ENCODE data around the gene HOXA6. TPM values are rescaled to one million over a fixed set of nuclear protein-coding genes. Genes with fewer than 3 reads are reported as not detected.
A peak's percentile ranks its signal among the peaks of the same experiment; 100 is the strongest.

Gene HOXA6
- total RNA-seq: 1 to 10 TPM in 1 of 4 donors, under 1 TPM in 1, not detected in 2; 0.26 to 1.3 TPM

DNA sequence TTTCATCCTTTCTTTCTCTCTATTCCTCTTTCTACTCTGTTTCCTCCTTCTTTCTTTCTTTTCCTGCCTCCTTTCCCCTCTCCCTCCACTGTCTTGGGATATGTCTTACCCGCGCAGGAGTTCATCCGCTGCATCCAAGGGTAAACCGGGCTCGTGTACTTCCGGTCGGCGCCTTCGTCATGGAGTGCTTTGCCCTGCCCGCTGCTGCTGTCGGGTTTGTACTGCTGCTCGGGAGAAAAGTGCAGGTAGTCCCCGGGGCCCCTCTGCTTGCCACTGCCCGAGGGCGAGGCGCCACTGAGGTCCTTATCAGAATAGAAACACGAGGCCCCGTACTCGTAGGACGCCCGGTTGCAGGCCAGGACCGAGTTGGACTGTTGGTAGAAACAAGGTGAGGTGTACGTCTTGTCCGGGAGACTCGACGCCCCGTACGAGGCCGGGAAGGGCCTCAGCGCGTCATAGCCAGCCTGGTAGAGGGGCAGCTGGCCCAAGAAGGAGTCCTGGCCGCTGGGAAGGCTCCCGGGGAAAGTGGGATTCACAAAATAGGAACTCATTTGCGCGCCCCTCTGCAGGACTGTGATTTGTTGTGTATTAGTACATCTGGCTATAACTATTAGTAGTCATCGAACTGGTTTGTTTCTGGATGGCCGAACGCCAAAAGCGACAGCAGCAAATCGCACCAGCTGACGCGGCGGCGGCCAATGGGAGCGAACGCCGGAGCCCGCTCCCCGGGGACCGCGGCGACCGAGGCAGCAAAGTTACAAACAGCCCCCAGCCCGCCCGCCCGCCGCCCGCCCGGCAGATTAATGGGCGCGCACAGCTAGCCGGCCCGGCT lies at the start of gene HOXA6:
TSS of gene HOXA6 (minus strand) at position 576 of the 832 bp plus-strand sequence. CDS start at position 551, 25 bp downstream.
- Histone ChIP-seq H3K36me3 (no peaks in the 10 kb centered on the region), H3K27me3 (peaks cover 4 to 100% (median 18%) of the 10 kb centered on the region in 4 donors), H3K4me3 (peak within 1 kb of the TSS; percentile 35 to 66 (median 50)), H3K4me1 (peaks cover 22 to 72% (median 23%) of the 10 kb centered on the region in 3 donors), H3K9me3 (no peaks in the 10 kb centered on the region), H3K27ac (peak within 1 kb of the TSS; percentile 19 to 76 (median 42))
- no peak for DNase-seq
- intact Hi-C loops (cut with DNase I): no loop called here
- WGBS, 2 donors: 51 to 53% methylated on average over 18 to 20 of the region's 63 CpGs
- TF ChIP-seq POLR2A (IDR thresholded peaks at IDR 0.05): no peak
- TF ChIP-seq, protein P1, sequence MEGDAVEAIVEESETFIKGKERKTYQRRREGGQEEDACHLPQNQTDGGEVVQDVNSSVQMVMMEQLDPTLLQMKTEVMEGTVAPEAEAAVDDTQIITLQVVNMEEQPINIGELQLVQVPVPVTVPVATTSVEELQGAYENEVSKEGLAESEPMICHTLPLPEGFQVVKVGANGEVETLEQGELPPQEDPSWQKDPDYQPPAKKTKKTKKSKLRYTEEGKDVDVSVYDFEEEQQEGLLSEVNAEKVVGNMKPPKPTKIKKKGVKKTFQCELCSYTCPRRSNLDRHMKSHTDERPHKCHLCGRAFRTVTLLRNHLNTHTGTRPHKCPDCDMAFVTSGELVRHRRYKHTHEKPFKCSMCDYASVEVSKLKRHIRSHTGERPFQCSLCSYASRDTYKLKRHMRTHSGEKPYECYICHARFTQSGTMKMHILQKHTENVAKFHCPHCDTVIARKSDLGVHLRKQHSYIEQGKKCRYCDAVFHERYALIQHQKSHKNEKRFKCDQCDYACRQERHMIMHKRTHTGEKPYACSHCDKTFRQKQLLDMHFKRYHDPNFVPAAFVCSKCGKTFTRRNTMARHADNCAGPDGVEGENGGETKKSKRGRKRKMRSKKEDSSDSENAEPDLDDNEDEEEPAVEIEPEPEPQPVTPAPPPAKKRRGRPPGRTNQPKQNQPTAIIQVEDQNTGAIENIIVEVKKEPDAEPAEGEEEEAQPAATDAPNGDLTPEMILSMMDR (IDR thresholded peaks at IDR 0.05): no peak

DNA sequence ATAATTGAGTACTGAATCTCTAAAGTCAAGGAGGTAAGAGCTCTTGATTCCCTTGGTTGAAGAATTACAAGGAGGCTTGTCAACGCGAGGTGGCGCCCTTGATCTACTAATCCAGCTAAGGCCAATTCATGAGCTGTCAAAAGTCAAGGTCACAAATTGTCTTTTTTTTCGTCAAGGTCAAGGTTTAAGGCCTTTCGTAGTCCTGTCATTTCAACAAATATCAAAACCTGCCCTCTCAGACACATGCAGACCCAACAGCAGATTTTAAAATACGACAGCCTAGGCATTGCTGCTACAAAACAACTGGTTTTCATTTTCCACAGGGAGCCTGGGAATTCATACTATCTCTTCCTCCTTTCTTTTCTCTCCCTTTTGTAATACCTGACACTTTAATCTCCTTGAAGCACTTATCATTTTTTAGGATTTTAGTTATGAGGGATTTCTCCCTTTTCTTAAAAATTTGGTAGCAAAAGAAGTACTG lies 48.8 kb upstream of the HOXA6 start:
- peaks cover 41 to 100% (median 70%) of the 10 kb centered on the region in 4 donors for H3K27me3 ChIP-seq
- H3K27ac ChIP-seq: no peak overlapping the region
- TF ChIP-seq, protein P1 (IDR thresholded peaks at IDR 0.05): peak; percentile 51 to 80 (median 70)
- no peak for TF ChIP-seq POLR2A (IDR thresholded peaks at IDR 0.05)
- DNase-seq: no peak
- H3K36me3 ChIP-seq: no peaks in the 10 kb centered on the region
- H3K4me3 ChIP-seq: no peak overlapping the region
- WGBS, 2 donors: 1 to 2% methylated on average over 6 of the region's 6 CpGs
- intact Hi-C loops (cut with DNase I): loop anchor here (10.0 kb wide), 1 partner anchor 818 kb away; no protein-coding TSS in a partner anchor
- peaks cover 30 to 58% (median 44%) of the 10 kb centered on the region in 3 donors for H3K4me1 ChIP-seq
- H3K9me3 ChIP-seq: no peaks in the 10 kb centered on the region

DNA sequence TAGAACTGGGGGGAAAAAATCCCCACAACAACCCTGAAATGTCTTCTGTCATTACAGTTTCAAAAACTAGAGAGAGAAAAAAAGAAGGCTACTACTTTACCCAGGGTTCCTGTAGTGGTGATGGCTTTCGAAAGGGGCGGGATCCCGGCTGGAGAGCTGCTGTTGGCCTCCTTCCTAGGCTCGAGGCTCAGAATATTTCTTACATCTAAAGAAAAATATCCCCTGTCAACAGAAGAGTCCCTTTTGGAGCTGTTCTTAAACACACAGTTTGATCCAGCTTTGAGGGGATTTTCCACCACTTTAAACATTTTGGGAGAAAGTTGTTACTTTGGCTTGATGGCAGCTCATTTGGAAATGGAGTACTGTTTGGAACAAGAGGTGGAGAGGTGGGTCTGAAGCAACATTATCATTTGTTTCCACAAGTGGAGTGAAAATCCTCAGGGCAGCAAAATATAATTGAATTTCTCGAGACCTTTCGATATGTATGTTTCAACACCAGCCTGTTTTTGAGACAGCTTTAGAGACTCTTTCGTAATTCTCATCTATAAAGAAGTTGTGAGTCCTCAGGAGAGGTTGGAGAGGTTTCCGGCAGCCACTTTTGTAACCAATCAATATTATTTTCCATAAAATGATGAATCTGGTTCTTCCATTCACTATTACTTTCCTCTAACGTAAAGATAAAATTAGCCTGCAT lies 47.3 kb upstream of the HOXA6 start:
- 39 to 41% methylated on average over 9 of the region's 9 CpGs for whole genome bisulfite sequencing, 2 donors
- Histone ChIP-seq H3K4me3 (no peak overlapping the region), H3K9me3 (no peaks in the 10 kb centered on the region), H3K4me1 (peaks cover 18 to 43% (median 30%) of the 10 kb centered on the region in 3 donors), H3K36me3 (no peaks in the 10 kb centered on the region), H3K27me3 (peaks cover 39 to 100% (median 73%) of the 10 kb centered on the region in 4 donors), H3K27ac (no peak overlapping the region)
- no peak for DNase-seq
- TF ChIP-seq, protein P1 (IDR thresholded peaks at IDR 0.05): no peak
- TF ChIP-seq POLR2A (IDR thresholded peaks at IDR 0.05): no peak
- intact Hi-C loops (cut with DNase I): loop anchor here (10.0 kb wide), 1 partner anchor 820 kb away; no protein-coding TSS in a partner anchor

DNA sequence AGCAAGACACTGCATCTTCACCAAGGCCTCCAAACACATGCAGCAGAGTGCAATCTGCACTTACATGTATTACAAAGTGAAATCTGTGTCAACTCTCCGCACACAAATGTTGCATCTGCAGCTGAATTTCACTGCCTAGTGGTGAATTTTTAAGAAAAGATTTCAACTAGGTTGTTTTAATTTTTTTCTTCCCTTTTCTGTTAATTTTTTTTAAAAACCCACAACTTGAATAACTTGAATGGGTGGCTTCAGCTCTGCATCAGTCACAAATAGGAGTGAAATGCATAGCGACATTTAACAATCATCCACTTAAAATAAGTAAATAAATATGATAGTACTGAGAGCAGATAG lies 46.4 kb upstream of the HOXA6 start:
- Histone ChIP-seq H3K9me3 (no peaks in the 10 kb centered on the region), H3K27me3 (peaks cover 42 to 100% (median 79%) of the 10 kb centered on the region in 4 donors), H3K4me3 (no peak overlapping the region), H3K36me3 (no peaks in the 10 kb centered on the region), H3K27ac (no peak overlapping the region), H3K4me1 (peaks cover 19 to 41% (median 29%) of the 10 kb centered on the region in 3 donors)
- TF ChIP-seq POLR2A (IDR thresholded peaks at IDR 0.05): no peak
- TF ChIP-seq, protein P1 (IDR thresholded peaks at IDR 0.05): no peak
- WGBS, 2 donors: 33 to 57% methylated on average over 2 of the region's 2 CpGs
- DNase-seq: no peak
- intact Hi-C loops (cut with DNase I): loop anchor here (10.0 kb wide), 1 partner anchor 821 kb away; no protein-coding TSS in a partner anchor

Measured in esophagus squamous epithelium (tissue), 5 donors.